Natural killer cell (primary cell): ENCODE data around the gene DBI. TPM values are rescaled to one million over a fixed set of nuclear protein-coding genes. Genes with fewer than 3 reads are reported as not detected.

Experiments
- ATAC-seq, 3 donors: fragments of 150-1000 bp in 2 of 3; fragments of 200-7000 bp in 1 of 3; cut with Tn5 transposase; 1 replicate in 1 of 3; 2 replicates in 2 of 3; pipeline ENCODE4 v1.10.0; 2021; ENCODE audit warnings: mild to moderate bottlenecking in 2 of 3, moderate library complexity in 2 of 3
- DNase-seq, 2 donors: peaks; one replicate each; pipeline versions ENCODE4 v3.0.0 to v3.0.0-alpha.2; 2013 to 2021; ENCODE audit warnings: mixed read lengths in 1 of 2
- H3K27ac ChIP-seq: one replicate; pipeline ENCODE4 v1.5.1; 2013; ENCODE audit warnings: mild to moderate bottlenecking, low read length
- H3K27me3 ChIP-seq: one replicate; pipeline ENCODE4 v1.6.1; 2013; ENCODE audit warnings: low read length; ENCODE audit not compliant: control insufficient read depth, insufficient read depth
- H3K36me3 ChIP-seq: one replicate; pipeline ENCODE4 v1.6.1; 2013; ENCODE audit warnings: low read length; ENCODE audit not compliant: control insufficient read depth, insufficient read depth
- H3K4me1 ChIP-seq: one replicate; pipeline ENCODE4 v1.6.1; 2013; ENCODE audit warnings: low read length; ENCODE audit not compliant: control insufficient read depth, insufficient read depth
- H3K4me3 ChIP-seq: one replicate; pipeline ENCODE4 v1.5.1; 2013; ENCODE audit warnings: low read length
- H3K9me3 ChIP-seq: one replicate; pipeline ENCODE4 v1.6.1; 2013; ENCODE audit warnings: low read length; ENCODE audit not compliant: control insufficient read depth, insufficient read depth
- H3K27ac Mint-ChIP-seq, 2 donors: one replicate each; pipeline ENCODE4 v1.8.0; 2022; ENCODE audit warnings: mild to moderate bottlenecking in 2 of 2, mixed read lengths in 2 of 2, moderate library complexity in 1 of 2
- H3K27me3 Mint-ChIP-seq, 2 donors: one replicate each; pipeline ENCODE4 v1.8.0; 2022; ENCODE audit warnings: low read depth in 2 of 2, mixed read lengths in 2 of 2
- H3K36me3 Mint-ChIP-seq: one replicate; pipeline ENCODE4 v1.8.0; 2022; ENCODE audit warnings: mixed read lengths
- H3K4me1 Mint-ChIP-seq, 2 donors: one replicate each; pipeline ENCODE4 v1.8.0; 2022; ENCODE audit warnings: mixed read lengths in 2 of 2
- H3K4me3 Mint-ChIP-seq: one replicate; pipeline ENCODE4 v1.8.0; 2022; ENCODE audit warnings: mild to moderate bottlenecking, moderate library complexity, mixed read lengths
- H3K9me3 Mint-ChIP-seq, 2 donors: one replicate each; pipeline ENCODE4 v1.8.0; 2022; ENCODE audit warnings: mixed read lengths in 2 of 2
- WGBS: methylation state at CpG from one replicate; pipeline ENCODE4 v1.1.7; 2013; ENCODE audit warnings: missing lambda C conversion rate; ENCODE audit not compliant: insufficient coverage; 5-methylcytosine and 5-hydroxymethylcytosine counted together
- intact Hi-C: fragments of 100-400 bp; cut with micrococcal nuclease; formaldehyde crosslinking; loops from one replicate; pipeline ENCODE4 v1.14.2; 2022
- total RNA-seq, 4 donors: library from RNA; stranded (reverse); fragments of 120-200 nt in 1 of 4; gene quantifications; one replicate each; pipeline versions ENCODE4 v1.2.3 to v1.2.4, GENCODE V29; 2013 to 2022
- TF ChIP-seq, protein P1 (sequence below): fragments of 200-600 bp; IDR thresholded peaks from one replicate; pipeline ENCODE4 v1.8.0; 2022; ENCODE audit warnings: antibody characterized with exemption

DBI gene
- total RNA-seq, 3 donors from 2014 or later (not counting 1 experiment from before 2014, with no cell fraction given), result 85.1 to 109 (median 93.2) TPM

DNA sequence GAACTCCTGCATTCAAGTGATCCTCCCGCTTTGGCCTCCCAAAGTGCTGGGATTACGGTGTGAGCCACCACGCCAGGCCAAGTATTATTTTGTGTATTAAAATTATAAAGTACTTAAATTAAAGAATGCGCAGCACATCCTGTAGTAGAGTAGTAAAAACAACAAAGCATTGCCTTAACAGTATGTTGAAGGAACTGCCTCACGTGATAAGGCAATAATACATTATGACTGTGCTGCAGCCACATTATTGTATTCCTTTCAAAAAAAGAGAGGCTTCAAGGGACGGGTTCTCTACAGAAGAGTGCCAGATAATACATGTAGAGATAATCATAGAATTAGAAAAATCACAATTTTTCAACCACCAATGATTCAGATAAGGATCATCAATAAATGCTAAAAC is 33.8 kb upstream of the DBI start:
- intact Hi-C loops, result no loop called here
- Mint-ChIP-seq H3K4me3 (no peak overlapping the region), H3K9me3 (no peaks in the 10 kb centered on the region), H3K4me1 (peaks cover 5% of the 10 kb centered on the region in 2 donors), H3K27ac (no peak overlapping the region), H3K27me3 (no peaks in the 10 kb centered on the region), H3K36me3 (no peaks in the 10 kb centered on the region)
- no peak overlapping the region for H3K4me3 ChIP-seq
- H3K27ac ChIP-seq, result no peak overlapping the region
- ATAC-seq (no peak), DNase-seq (no peak)
- no peaks in the 10 kb centered on the region for H3K36me3 ChIP-seq
- H3K4me1 ChIP-seq, result peaks cover under 1% of the 10 kb centered on the region
- no peaks in the 10 kb centered on the region for H3K27me3 ChIP-seq
- TF ChIP-seq, protein P1, sequence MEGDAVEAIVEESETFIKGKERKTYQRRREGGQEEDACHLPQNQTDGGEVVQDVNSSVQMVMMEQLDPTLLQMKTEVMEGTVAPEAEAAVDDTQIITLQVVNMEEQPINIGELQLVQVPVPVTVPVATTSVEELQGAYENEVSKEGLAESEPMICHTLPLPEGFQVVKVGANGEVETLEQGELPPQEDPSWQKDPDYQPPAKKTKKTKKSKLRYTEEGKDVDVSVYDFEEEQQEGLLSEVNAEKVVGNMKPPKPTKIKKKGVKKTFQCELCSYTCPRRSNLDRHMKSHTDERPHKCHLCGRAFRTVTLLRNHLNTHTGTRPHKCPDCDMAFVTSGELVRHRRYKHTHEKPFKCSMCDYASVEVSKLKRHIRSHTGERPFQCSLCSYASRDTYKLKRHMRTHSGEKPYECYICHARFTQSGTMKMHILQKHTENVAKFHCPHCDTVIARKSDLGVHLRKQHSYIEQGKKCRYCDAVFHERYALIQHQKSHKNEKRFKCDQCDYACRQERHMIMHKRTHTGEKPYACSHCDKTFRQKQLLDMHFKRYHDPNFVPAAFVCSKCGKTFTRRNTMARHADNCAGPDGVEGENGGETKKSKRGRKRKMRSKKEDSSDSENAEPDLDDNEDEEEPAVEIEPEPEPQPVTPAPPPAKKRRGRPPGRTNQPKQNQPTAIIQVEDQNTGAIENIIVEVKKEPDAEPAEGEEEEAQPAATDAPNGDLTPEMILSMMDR, result no peak
- H3K9me3 ChIP-seq, result no peaks in the 10 kb centered on the region
- 100% methylated on average over 5 of the region's 6 CpGs for WGBS

DNA sequence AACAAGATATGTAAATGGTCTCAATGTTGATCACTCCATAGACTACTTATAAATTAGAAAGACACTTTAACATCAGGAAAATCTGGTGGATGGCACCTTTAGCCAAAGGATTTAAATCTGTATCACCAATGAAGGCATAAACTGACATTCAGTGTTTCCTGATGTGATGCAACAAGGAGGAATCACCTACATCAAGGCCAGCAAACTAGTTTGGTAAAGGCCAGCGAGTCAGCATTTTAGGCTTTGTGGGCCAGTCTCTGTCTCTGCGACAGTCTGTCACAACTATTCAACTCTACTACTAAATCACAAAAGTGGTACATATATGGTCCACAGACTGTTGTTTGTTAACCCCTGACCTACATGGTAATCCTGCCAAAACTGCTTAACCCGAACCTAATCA is 33.4 kb upstream of the DBI start:
- no peaks in the 10 kb centered on the region for H3K9me3 Mint-ChIP-seq
- intact Hi-C loops, result no loop called here

DNA sequence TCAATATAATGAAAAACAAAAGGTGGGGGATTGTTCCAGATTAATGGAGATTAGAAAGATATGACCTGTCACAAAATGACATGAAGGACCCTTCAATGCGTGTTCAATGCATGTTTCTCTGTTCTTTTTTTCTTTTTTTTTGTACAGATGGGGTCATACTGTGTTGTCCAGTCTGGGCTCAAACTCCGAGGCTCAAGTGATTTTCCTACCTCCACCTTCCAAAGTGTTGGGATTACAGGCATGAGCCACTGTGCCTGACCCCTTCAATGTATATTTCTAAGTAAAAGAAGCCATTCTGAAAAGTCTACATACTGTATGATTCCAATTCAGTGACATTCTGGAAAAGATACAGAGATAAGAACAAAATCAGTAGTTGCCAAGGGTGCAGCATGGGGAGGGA is 32.9 kb upstream of the DBI start:
- Mint-ChIP-seq H3K36me3 (no peaks in the 10 kb centered on the region), H3K4me3 (no peak overlapping the region), H3K27ac (no peak overlapping the region), H3K27me3 (no peaks in the 10 kb centered on the region), H3K4me1 (peaks cover 13 to 14% of the 10 kb centered on the region in 2 donors), H3K9me3 (no peaks in the 10 kb centered on the region)
- no peaks in the 10 kb centered on the region for H3K27me3 ChIP-seq
- TF ChIP-seq, protein P1, result no peak
- H3K27ac ChIP-seq, result no peak overlapping the region
- H3K4me1 ChIP-seq, result peaks cover 9% of the 10 kb centered on the region
- intact Hi-C loops, result no loop called here
- H3K9me3 ChIP-seq, result no peaks in the 10 kb centered on the region
- no peak overlapping the region for H3K4me3 ChIP-seq
- ATAC-seq (no peak), DNase-seq (no peak)
- H3K36me3 ChIP-seq, result no peaks in the 10 kb centered on the region
- WGBS, result 86% methylated on average over 2 of the region's 2 CpGs

More for the DNA sequence above, 33.4 kb upstream of the DBI start:
- Histone ChIP-seq H3K4me1 (peaks cover 5% of the 10 kb centered on the region), H3K27me3 (no peaks in the 10 kb centered on the region), H3K4me3 (no peak overlapping the region), H3K27ac (no peak overlapping the region), H3K9me3 (no peaks in the 10 kb centered on the region), H3K36me3 (no peaks in the 10 kb centered on the region)
- DNase-seq (no peak), ATAC-seq (no peak)
- no peak overlapping the region for H3K27ac Mint-ChIP-seq
- no peaks in the 10 kb centered on the region for H3K27me3 Mint-ChIP-seq
- H3K4me3 Mint-ChIP-seq, result no peak overlapping the region
- no peaks in the 10 kb centered on the region for H3K36me3 Mint-ChIP-seq
- H3K4me1 Mint-ChIP-seq, result peaks cover 9% of the 10 kb centered on the region in 2 donors
- TF ChIP-seq, protein P1, result no peak
- 90% methylated on average over 2 of the region's 3 CpGs for WGBS

DNA sequence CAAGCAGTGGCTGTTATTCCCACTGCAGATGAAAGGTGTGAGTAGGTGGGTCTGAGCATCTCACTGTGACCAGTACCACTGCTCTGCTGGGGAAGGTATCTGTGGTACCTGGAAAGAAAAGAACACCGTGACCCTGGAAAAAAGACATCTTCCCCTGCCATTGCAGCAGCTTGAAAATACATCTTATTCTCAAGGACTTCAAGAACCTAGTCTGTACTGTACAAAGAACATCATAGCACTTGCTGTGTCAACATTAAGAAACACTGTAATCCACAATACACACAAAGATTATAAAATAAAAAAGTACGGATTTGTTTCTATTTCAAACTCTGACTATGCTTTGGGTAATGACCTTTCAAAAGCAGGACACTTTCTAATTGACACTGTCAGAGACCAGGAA is 29.0 kb upstream of the DBI start:
- Histone ChIP-seq H3K27me3 (no peaks in the 10 kb centered on the region), H3K36me3 (no peaks in the 10 kb centered on the region), H3K9me3 (no peaks in the 10 kb centered on the region), H3K4me1 (peaks cover 21% of the 10 kb centered on the region), H3K4me3 (no peak overlapping the region), H3K27ac (peak overlapping the region; percentile 59)
- Mint-ChIP-seq H3K27me3 (no peaks in the 10 kb centered on the region), H3K4me1 (peaks cover 33 to 34% of the 10 kb centered on the region in 2 donors), H3K4me3 (no peak overlapping the region), H3K36me3 (no peaks in the 10 kb centered on the region), H3K27ac (peak overlapping the region; percentile 89), H3K9me3 (no peaks in the 10 kb centered on the region)
- ATAC-seq (no peak), DNase-seq (no peak)
- TF ChIP-seq, protein P1, result no peak
- WGBS, result 90% methylated on average over 2 of the region's 2 CpGs
- intact Hi-C loops, result no loop called here
